ENCODE data around the gene ERP29.
"Not testable (repeated sequence)": the region's sequence is repeated elsewhere in the genome, so short reads cannot be mapped to it uniquely, and the experiment has no call there.

The ERP29 gene

DNA sequence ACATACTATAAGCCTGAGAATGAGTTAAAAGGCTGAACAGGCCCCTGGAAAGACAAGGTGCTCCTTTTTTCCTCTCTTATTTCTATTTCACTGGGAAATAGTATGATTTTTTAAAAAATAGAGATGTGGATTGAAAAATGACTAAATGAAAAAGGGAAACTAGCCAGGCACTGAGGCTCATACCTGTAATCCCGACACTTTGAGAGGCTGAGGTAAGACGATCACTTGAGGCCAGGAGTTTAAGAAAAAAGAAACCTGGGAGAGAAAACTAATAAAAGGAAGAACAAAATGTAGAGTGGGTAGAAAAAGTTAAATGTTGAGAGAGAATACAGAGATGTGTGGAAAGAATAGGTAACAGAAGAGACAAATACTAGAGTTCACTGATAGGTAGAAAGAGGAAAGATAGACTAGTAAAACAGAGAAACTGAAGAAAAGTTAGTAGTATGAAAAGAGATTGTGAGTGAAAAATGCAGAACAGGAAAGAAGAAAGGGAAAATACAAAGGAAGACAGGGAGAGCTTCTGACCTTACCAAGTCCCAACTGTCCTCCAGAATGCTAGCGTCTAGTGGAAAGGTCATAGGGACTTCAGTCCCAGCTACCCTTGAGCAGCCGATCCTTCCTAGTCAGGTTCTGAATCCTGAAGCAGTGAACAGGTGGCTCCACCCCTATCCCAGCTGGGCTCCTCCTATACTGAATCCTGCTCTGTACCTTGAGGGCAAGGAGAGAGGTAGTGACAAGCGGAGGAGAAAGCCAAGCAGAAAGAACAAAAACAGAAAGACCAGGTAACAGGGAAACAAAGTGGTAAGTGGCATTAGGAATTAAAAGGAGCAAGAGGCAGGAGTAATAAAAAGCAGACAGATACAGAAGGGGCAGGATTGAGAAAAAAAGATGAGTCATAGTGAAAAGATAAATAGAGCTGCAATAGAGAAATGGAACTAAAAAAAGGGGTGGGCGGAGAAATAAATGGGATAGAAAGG lies 7.5 kb upstream of the ERP29 start:
- no peak for DNase-seq (ENCODE audit: low spot score)
- TF ChIP-seq, protein P1, sequence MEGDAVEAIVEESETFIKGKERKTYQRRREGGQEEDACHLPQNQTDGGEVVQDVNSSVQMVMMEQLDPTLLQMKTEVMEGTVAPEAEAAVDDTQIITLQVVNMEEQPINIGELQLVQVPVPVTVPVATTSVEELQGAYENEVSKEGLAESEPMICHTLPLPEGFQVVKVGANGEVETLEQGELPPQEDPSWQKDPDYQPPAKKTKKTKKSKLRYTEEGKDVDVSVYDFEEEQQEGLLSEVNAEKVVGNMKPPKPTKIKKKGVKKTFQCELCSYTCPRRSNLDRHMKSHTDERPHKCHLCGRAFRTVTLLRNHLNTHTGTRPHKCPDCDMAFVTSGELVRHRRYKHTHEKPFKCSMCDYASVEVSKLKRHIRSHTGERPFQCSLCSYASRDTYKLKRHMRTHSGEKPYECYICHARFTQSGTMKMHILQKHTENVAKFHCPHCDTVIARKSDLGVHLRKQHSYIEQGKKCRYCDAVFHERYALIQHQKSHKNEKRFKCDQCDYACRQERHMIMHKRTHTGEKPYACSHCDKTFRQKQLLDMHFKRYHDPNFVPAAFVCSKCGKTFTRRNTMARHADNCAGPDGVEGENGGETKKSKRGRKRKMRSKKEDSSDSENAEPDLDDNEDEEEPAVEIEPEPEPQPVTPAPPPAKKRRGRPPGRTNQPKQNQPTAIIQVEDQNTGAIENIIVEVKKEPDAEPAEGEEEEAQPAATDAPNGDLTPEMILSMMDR (IDR thresholded peaks at IDR 0.05; ENCODE audit: extremely low read depth, missing control alignments) = no peak

DNA sequence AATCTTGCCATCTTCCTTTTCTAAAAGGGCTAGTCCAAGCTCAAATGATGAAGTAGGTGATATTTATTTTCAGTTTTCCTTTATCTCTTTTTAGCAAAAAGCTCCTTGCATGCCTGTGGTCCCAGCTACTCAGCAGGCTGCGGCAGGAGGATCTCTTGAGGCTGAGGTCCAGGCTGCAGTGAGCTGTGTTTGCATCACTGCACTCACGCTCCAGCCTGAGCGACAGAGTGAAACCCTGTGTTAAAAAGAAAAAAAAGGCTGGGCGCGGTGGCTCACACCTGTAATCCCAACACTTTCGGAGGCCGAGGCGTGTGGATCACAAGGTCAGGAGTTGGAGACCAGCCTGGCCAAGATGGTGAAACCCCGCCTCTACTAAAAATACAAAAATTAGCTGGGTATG lies 5.3 kb upstream of the ERP29 start:
- DNase-seq (ENCODE audit: low spot score) = no peak
- TF ChIP-seq, protein P1 (IDR thresholded peaks at IDR 0.05; ENCODE audit: extremely low read depth, missing control alignments) = no peak

DNA sequence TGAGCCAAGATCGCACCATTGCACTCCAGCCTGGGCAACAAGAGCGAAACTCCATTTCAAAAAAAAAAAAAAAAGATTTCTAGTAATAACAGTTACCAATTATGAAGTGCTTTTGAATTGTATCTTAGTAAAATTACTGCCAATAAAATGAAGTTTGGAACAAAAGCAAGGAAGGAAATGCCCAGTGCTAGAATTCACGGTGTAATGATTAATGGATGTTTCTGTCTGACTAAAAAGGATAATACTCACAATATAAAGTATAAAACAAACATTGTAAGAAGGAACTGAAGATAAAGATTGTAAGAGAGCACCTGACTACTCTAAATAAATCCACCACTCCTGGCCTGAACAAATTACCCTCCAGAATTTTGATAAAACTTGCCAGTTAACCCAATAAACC lies 4.3 kb upstream of the ERP29 start:
- DNase-seq (ENCODE audit: low spot score) = no peak
- TF ChIP-seq, protein P1 (IDR thresholded peaks at IDR 0.05; ENCODE audit: extremely low read depth, missing control alignments) = no peak

DNA sequence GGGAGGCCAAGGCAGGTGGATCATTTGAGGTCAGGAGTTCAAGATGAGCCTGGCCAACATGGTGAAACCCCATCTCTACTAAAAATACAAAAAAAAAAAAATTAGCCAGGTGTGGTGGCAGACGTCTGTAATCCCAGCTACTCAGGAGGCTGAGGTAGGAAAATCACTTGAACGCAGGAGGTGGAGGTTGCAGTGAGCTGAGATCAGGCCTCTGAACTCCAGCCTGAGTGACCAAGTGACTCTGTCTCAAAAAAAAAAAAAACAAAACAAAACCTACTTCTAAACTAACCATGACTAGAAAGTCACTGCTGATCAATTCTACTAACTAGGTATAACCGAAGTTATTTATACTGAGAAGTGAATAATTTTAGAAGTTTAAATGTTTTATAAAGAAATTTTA lies 3.6 kb upstream of the ERP29 start:
- DNase-seq (ENCODE audit: low spot score) = not testable (repeated sequence)

DNA sequence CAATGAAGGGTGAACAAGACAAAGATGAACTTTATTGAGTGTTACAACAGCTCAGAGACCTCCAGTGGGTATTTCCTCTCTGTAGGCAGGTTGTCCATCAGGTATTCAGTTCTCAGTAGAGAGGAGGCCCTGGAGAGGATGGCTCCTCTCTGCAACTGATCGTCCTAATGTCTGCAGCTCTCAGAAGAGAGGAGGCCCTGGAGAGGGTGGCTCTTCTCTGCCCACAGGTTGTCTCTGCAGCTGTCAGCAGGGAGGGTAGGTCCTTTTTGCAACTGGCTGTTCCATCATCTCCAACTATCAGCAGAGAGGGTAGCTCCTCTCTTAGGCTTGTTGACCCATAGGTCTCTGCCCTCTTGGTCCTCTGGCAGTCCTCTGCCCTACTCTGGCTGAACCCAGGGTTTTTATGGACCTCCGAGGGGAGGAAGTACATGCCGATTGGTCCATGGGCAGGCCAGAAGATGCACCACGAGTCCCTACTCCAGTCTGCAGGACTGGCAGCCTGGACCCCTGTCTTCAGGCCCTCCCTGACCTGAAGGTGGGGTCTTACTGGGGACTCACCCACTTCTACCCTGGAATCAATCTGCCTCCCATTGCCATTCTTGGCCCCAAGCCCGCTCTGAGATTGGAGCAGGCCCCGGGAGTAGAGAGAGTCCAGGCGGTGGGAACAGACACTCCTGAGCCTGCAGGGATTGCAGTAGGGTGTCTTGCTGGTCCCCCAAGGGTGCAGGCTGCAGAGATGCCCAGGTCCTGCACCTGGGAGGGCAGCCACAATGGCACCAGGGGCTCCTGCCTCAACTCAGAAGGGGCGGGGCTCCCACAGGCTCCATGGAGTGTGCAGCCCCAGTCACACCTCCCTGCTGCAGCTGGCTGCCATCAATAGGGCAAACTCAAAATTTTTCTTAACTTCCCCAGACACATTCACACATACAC lies 2.5 kb upstream of the ERP29 start:
- no peak for DNase-seq (ENCODE audit: low spot score)
- TF ChIP-seq, protein P1 (IDR thresholded peaks at IDR 0.05; ENCODE audit: extremely low read depth, missing control alignments) = no peak

DNA sequence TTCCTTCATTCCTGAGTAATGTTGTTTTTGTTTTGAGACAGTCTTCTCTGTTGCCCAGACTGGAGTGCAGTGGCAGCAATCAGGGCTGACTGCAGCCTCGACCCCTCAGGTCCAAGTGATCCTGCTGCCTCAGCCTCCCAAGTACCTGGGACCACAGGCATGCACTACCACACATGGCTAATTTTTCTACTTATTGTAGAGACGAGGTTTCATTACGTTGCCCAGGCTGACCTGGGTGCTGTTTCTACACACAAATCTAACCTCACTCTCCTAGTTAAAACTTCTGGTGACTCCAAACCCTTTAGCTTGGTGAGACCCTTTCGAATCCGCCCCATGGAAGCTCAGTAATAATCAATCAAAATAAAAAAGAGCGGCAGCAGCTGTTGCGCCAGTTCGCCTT lies 1.5 kb upstream of the ERP29 start:
- TF ChIP-seq, protein P1 (IDR thresholded peaks at IDR 0.05; ENCODE audit: extremely low read depth, missing control alignments) = no peak
- no peak for DNase-seq (ENCODE audit: low spot score)

DNA sequence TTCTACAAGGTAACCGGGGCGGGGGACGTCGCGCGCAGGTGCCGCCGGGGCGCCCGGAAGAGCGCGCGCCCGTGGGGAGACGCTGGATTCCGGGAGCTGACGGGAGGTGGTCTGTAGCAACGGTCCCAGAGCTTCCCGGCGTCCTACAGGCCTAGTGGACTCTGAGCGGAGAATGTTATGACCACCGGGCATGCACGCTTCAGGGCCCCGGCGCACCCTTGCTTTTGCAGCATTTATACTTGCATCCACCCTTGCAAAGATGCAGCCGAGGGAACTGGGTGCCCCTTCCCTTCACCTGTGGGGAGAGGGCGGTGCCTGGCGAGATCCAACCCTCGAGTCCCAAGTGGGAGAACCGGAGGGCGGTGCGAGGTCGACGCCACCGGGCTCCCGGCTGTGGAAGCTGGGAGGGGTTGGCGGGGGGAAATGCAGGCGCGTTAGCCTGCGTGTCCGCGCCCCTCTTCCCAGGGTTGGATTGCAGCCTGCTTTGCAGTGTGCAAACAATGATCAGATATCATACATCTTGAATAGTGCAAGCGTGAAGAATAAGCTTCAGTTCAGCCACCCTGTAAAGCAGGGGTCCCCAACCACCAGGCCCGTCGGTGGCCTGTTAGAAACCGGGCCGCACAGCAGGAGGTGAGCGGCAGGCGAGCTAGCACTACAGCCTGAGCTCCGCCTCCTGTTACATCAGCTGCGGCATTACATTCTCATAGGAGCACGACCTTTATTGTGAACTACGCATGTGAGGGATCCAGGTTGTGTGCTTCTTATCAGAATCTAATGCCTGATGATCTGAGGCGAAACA lies 576 bp downstream of the ERP29 start:
- peak; percentile 21 for DNase-seq (ENCODE audit: low spot score)
- TF ChIP-seq, protein P1 (IDR thresholded peaks at IDR 0.05; ENCODE audit: extremely low read depth, missing control alignments) = no peak
